Measurements from ENCODE around the gene ARL2BP. TPM values are rescaled to one million over a fixed set of nuclear protein-coding genes. Genes with fewer than 3 reads are reported as not detected.

The ARL2BP gene
- total RNA-seq, 1 experiment from 2014 or later, result 32.6 TPM

- no peak for TF ChIP-seq CTCF (IDR thresholded peaks at IDR 0.05; ENCODE audit: unreplicated experiment)
- Mint-ChIP-seq H3K27me3 (ENCODE audit: unreplicated experiment) (no peaks in the 10 kb centered on the region), H3K4me3 (ENCODE audit: low read depth, unreplicated experiment) (no peak overlapping the region), H3K27ac (ENCODE audit: unreplicated experiment) (no peak overlapping the region), H3K4me1 (ENCODE audit: low read depth, unreplicated experiment) (peaks cover 30% of the 10 kb centered on the region), H3K9me3 (ENCODE audit: low read depth, unreplicated experiment) (no peaks in the 10 kb centered on the region), H3K36me3 (ENCODE audit: insufficient read depth, unreplicated experiment) (peaks cover 36% of the 10 kb centered on the region)
- CTCF ChIA-PET, result no interaction called here
- no TSS peak for BruUV-seq (replicated peaks)
- intact Hi-C loops (cut with micrococcal nuclease; ENCODE audit: unreplicated experiment), result loop anchor here (10.0 kb wide), 1 partner anchor 323 kb away; the partner anchor contains the start of gene HERPUD1
- DNase-seq, result no peak
Observed at GRCh38 chr16:57257455-57258070, 12.5 kb downstream of the ARL2BP start.

GRCh38 chr16:57258226-57258909 lies 13.3 kb downstream of the ARL2BP start:
- intact Hi-C loops (cut with micrococcal nuclease; ENCODE audit: unreplicated experiment), result loop anchor here (10.0 kb wide), 1 partner anchor 324 kb away; the partner anchor contains the start of gene HERPUD1
- Mint-ChIP-seq H3K36me3 (ENCODE audit: insufficient read depth, unreplicated experiment) (peaks cover 43% of the 10 kb centered on the region), H3K4me1 (ENCODE audit: low read depth, unreplicated experiment) (peaks cover 27% of the 10 kb centered on the region), H3K9me3 (ENCODE audit: low read depth, unreplicated experiment) (no peaks in the 10 kb centered on the region), H3K27ac (ENCODE audit: unreplicated experiment) (no peak overlapping the region), H3K27me3 (ENCODE audit: unreplicated experiment) (no peaks in the 10 kb centered on the region), H3K4me3 (ENCODE audit: low read depth, unreplicated experiment) (no peak overlapping the region)
- CTCF ChIA-PET, result no interaction called here
- no peak for TF ChIP-seq CTCF (IDR thresholded peaks at IDR 0.05; ENCODE audit: unreplicated experiment)
- DNase-seq, result no peak
- BruUV-seq (replicated peaks), result no TSS peak

GRCh38 chr16:57258910-57259475 lies 13.9 kb downstream of the ARL2BP start:
- H3K4me1 Mint-ChIP-seq (ENCODE audit: low read depth, unreplicated experiment), result peaks cover 27% of the 10 kb centered on the region
- no peak for TF ChIP-seq CTCF (IDR thresholded peaks at IDR 0.05; ENCODE audit: unreplicated experiment)
- DNase-seq, result no peak
- no peak overlapping the region for H3K4me3 Mint-ChIP-seq (ENCODE audit: low read depth, unreplicated experiment)
- no TSS peak for BruUV-seq (replicated peaks)
- H3K27ac Mint-ChIP-seq (ENCODE audit: unreplicated experiment), result no peak overlapping the region
- no peaks in the 10 kb centered on the region for H3K27me3 Mint-ChIP-seq (ENCODE audit: unreplicated experiment)
- intact Hi-C loops (cut with micrococcal nuclease; ENCODE audit: unreplicated experiment), result loop anchor here (10.0 kb wide), 1 partner anchor 324 kb away; the partner anchor contains the start of gene HERPUD1
- peaks cover 39% of the 10 kb centered on the region for H3K36me3 Mint-ChIP-seq (ENCODE audit: insufficient read depth, unreplicated experiment)
- CTCF ChIA-PET, result interaction anchor here (0.6 kb wide), 1 partner anchor 290 kb away, joined by 5 read pairs; no protein-coding TSS in a partner anchor
- no peaks in the 10 kb centered on the region for H3K9me3 Mint-ChIP-seq (ENCODE audit: low read depth, unreplicated experiment)

- intact Hi-C loops (cut with micrococcal nuclease; ENCODE audit: unreplicated experiment), result no loop called here
- H3K9me3 Mint-ChIP-seq (ENCODE audit: low read depth, unreplicated experiment), result no peaks in the 10 kb centered on the region
- no TSS peak for BruUV-seq (replicated peaks)
- DNase-seq, result peak; percentile 57
- H3K4me3 Mint-ChIP-seq (ENCODE audit: low read depth, unreplicated experiment), result peak overlapping the region; percentile 41
- no peaks in the 10 kb centered on the region for H3K27me3 Mint-ChIP-seq (ENCODE audit: unreplicated experiment)
- peak overlapping the region; percentile 87 for H3K27ac Mint-ChIP-seq (ENCODE audit: unreplicated experiment)
- peaks cover 39% of the 10 kb centered on the region for H3K36me3 Mint-ChIP-seq (ENCODE audit: insufficient read depth, unreplicated experiment)
- no peak for TF ChIP-seq CTCF (IDR thresholded peaks at IDR 0.05; ENCODE audit: unreplicated experiment)
- peaks cover 32% of the 10 kb centered on the region for H3K4me1 Mint-ChIP-seq (ENCODE audit: low read depth, unreplicated experiment)
- CTCF ChIA-PET, result interaction anchor here (0.8 to 1.0 kb wide), 2 partner anchors 8 to 157 kb away, joined by 3 to 4 read pairs; no protein-coding TSS in a partner anchor
Observed at GRCh38 chr16:57260294-57260929, 15.4 kb downstream of the ARL2BP start.

Data from Calu3 (cell line).